GM23338 (cell line): ENCODE measurements around the gene MAGI1. TPM values are rescaled to one million over a fixed set of nuclear protein-coding genes. Genes with fewer than 3 reads are reported as not detected.

Experiments used
- ATAC-seq: fragments of 200-7000 bp; cut with Tn5 transposase; 3 replicates; pipeline ENCODE4 v1.9.1; 2020
- DNase-seq: peaks from one replicate; pipeline ENCODE4 v3.0.0-alpha.2; 2015; ENCODE audit warnings: low spot score
- H2AFZ ChIP-seq: fragments of 200-600 bp; sonication (generic); 2 replicates; pipeline ENCODE4 v1.8.0; 2016; ENCODE audit warnings: antibody characterized with exemption, mild to moderate bottlenecking, moderate library complexity
- H3F3A ChIP-seq: fragments of 200-600 bp; sonication (generic); replicated peaks from 2 replicates; pipeline ENCODE4 v1.8.0; 2017; ENCODE audit warnings: antibody characterized with exemption, mixed run types, low read depth
- H3K27ac ChIP-seq: fragments of 200-600 bp; sonication (generic); 2 replicates; pipeline ENCODE4 v1.6.1; 2016; ENCODE audit warnings: low read depth
- H3K27me3 ChIP-seq: fragments of 200-600 bp; sonication (generic); 2 replicates; pipeline ENCODE4 v1.8.0; 2016; ENCODE audit warnings: mild to moderate bottlenecking, mixed run types, moderate library complexity; ENCODE audit not compliant: insufficient read depth
- H3K36me3 ChIP-seq: fragments of 200-600 bp; sonication (generic); 2 replicates; pipeline ENCODE4 v1.8.0; 2016; ENCODE audit warnings: mild to moderate bottlenecking; ENCODE audit not compliant: insufficient read depth
- H3K4me1 ChIP-seq: fragments of 200-600 bp; sonication (generic); 2 replicates; pipeline ENCODE4 v1.8.0; 2016; ENCODE audit warnings: mild to moderate bottlenecking, moderate library complexity; ENCODE audit not compliant: insufficient read depth
- H3K4me2 ChIP-seq: fragments of 200-600 bp; sonication (generic); 2 replicates; pipeline ENCODE4 v1.7.1; 2017; ENCODE audit warnings: mixed run types
- H3K4me3 ChIP-seq: fragments of 200-600 bp; sonication (generic); 2 replicates; pipeline ENCODE4 v1.6.1; 2016; ENCODE audit warnings: mixed run types
- H3K79me2 ChIP-seq: fragments of 200-600 bp; sonication (generic); replicated peaks from 2 replicates; pipeline ENCODE4 v1.8.0; 2017; ENCODE audit warnings: mild to moderate bottlenecking; ENCODE audit not compliant: insufficient read depth
- H3K9me2 ChIP-seq: fragments of 200-600 bp; sonication (generic); 2 replicates; pipeline ENCODE4 v1.8.0; 2017; ENCODE audit not compliant: insufficient read depth
- H4K20me1 ChIP-seq: fragments of 200-600 bp; sonication (generic); replicated peaks from 2 replicates; pipeline ENCODE4 v1.8.0; 2017; ENCODE audit warnings: mild to moderate bottlenecking; ENCODE audit not compliant: insufficient read depth
- H3K27ac Mint-ChIP-seq: 2 replicates; pipeline ENCODE4 v1.8.0; 2020; ENCODE audit warnings: inconsistent platforms, mild to moderate bottlenecking, moderate library complexity, mixed read lengths
- H3K27me3 Mint-ChIP-seq: 3 replicates; pipeline ENCODE4 v1.8.0; 2022; ENCODE audit warnings: low read depth, mild to moderate bottlenecking, moderate library complexity, mixed read lengths, inconsistent platforms; ENCODE audit not compliant: insufficient read depth, poor library complexity
- H3K36me3 Mint-ChIP-seq: 3 replicates; pipeline ENCODE4 v1.8.0; 2021; ENCODE audit warnings: low read depth, mild to moderate bottlenecking, inconsistent platforms, moderate library complexity, mixed read lengths
- H3K4me1 Mint-ChIP-seq: 3 replicates; pipeline ENCODE4 v1.8.0; 2020; ENCODE audit warnings: mild to moderate bottlenecking, inconsistent platforms, mixed read lengths
- H3K4me3 Mint-ChIP-seq: 3 replicates; pipeline ENCODE4 v1.8.0; 2021; ENCODE audit warnings: moderate library complexity, mild to moderate bottlenecking, inconsistent platforms, mixed read lengths
- H3K9me3 Mint-ChIP-seq: 3 replicates; pipeline ENCODE4 v1.8.0; 2020; ENCODE audit warnings: moderate library complexity, mild to moderate bottlenecking, inconsistent platforms, mixed read lengths
- ETS1 ChIP-seq: IDR thresholded peaks from 2 replicates; pipeline ENCODE4 v1.6.1; 2016; ENCODE audit warnings: antibody characterized with exemption
- JUNB ChIP-seq: IDR thresholded peaks from one replicate; pipeline ENCODE4 v1.6.1; 2016; ENCODE audit warnings: antibody characterized with exemption; ENCODE audit not compliant: unreplicated experiment
- ZNF114 ChIP-seq: fragments of 250-450 bp; sonication (Bioruptor Pico); IDR thresholded peaks from 2 replicates; pipeline ENCODE4 v1.5.0; 2020; ENCODE audit warnings: mild to moderate bottlenecking, moderate library complexity
- ZNF462 ChIP-seq: fragments of 250-450 bp; sonication (Bioruptor Pico); IDR thresholded peaks from 2 replicates; pipeline ENCODE4 v1.5.0; 2020; ENCODE audit warnings: mild to moderate bottlenecking, moderate library complexity
- polyA plus RNA-seq: library from polyadenylated mRNA; unstranded; fragments of >200 nt; fragmentation: Nextera tagmentation; extraction: Ambion mirVana; gene quantifications from 2 replicates; pipeline ENCODE4 v1.2.1, GENCODE V29; 2016
- total RNA-seq: library from RNA; depleted of rRNA; stranded (reverse); fragments of >200 nt; shearing (Covaris generic); gene quantifications from 2 replicates; pipeline ENCODE4 v1.2.3, GENCODE V29; 2014

Gene MAGI1
- total and polyA plus RNA-seq, 2 experiments from 2014 or later: 27.4 to 71.2 TPM

GRCh38 chr3:65978116-65978515 is 60.6 kb downstream of the MAGI1 start (continued):
- TF ChIP-seq ZNF462 (no peak), JUNB (no peak), ETS1 (no peak)

GRCh38 chr3:65975032-65975431 is 63.7 kb downstream of the MAGI1 start:
- DNase-seq: no peak
- Mint-ChIP-seq H3K4me1 (peaks cover 29% of the 10 kb centered on the region), H3K4me3 (no peak overlapping the region), H3K27ac (no peak overlapping the region), H3K9me3 (no peaks in the 10 kb centered on the region), H3K36me3 (peaks cover 6% of the 10 kb centered on the region), H3K27me3 (peaks cover 4% of the 10 kb centered on the region)
- H3K36me3 ChIP-seq: no peaks in the 10 kb centered on the region
- H3K27ac ChIP-seq: no peak overlapping the region
- H4K20me1 ChIP-seq: no peaks in the 10 kb centered on the region
- H3K4me3 ChIP-seq: no peak overlapping the region
- H3K79me2 ChIP-seq: peaks cover 49% of the 10 kb centered on the region
- no peak overlapping the region for H3K4me2 ChIP-seq
- no peaks in the 10 kb centered on the region for H3K9me2 ChIP-seq
- no peaks in the 10 kb centered on the region for H3F3A ChIP-seq
- no peaks in the 10 kb centered on the region for H3K27me3 ChIP-seq
- peaks cover 8% of the 10 kb centered on the region for H3K4me1 ChIP-seq
- H2AFZ ChIP-seq: no peak overlapping the region
- ATAC-seq: no peak
- no peak for TF ChIP-seq ZNF114 (CRISPR knock-in tag)
- no peak for TF ChIP-seq ZNF462
